Endothelial cell of umbilical vein (primary cell): Measurements from ENCODE around the gene LHFPL6. TPM values are rescaled to one million over a fixed set of nuclear protein-coding genes. Genes with fewer than 3 reads are reported as not detected.

Source experiments
- BruUV-seq: library from RNA; stranded (reverse); fragments of 400-500 nt; replicated peaks from 2 replicates; lab custom pipeline; 2021; lab: Mats Ljungman, UMichigan
- CTCF ChIA-PET: fragments of 300-600, 350-600 bp; sonication (Branson Sonifier 250); formaldehyde crosslinking; loops from one replicate; lab custom pipeline; 2021; ENCODE audit warnings: antibody characterized with exemption, inconsistent platforms; lab: Charles Lee
- POLR2A ChIA-PET: fragments of 300-600, 350-600 bp; sonication (Branson Sonifier 250); formaldehyde crosslinking; loops from one replicate; lab custom pipeline; 2021; ENCODE audit warnings: antibody characterized with exemption, inconsistent platforms; lab: Charles Lee
- DNase-seq: peaks from one replicate; pipeline ENCODE4 v3.0.0-alpha.2; 2011; ENCODE audit warnings: low read depth, low spot score
- FAIRE-seq: peaks from 2 replicates; lab custom pipeline; 2011; peaks lifted over from hg19 to GRCh38; lab: Jason Lieb, UNC
- H2AFZ ChIP-seq: 2 replicates; pipeline ENCODE4 v1.6.0; 2012; ENCODE audit warnings: low read depth, low read length, control low read depth, inconsistent platforms
- H3K27ac ChIP-seq: 2 replicates; pipeline ENCODE4 v1.5.1; 2011; ENCODE audit warnings: low read depth, mild to moderate bottlenecking, control low read depth, low read length, moderate library complexity; ENCODE audit not compliant: insufficient read depth
- H3K27me3 ChIP-seq, 2 experiments: 2 replicates each; pipeline versions ENCODE4 v1.6.0 to v1.6.1; 2011; ENCODE audit warnings: low read length in 2 of 2, mixed read lengths in 1 of 2; ENCODE audit not compliant: control insufficient read depth in 2 of 2, insufficient read depth in 2 of 2
- H3K36me3 ChIP-seq, 2 experiments: 2 replicates in 1 of 2; 3 replicates in 1 of 2; pipeline ENCODE4 v1.5.1; 2011; ENCODE audit warnings: low read length in 2 of 2, mild to moderate bottlenecking in 1 of 2, moderate library complexity in 1 of 2; ENCODE audit not compliant: control insufficient read depth in 2 of 2, insufficient read depth in 2 of 2; ENCODE audit errors: extremely low read depth in 1 of 2
- H3K4me1 ChIP-seq: 3 replicates; pipeline ENCODE4 v1.5.1; 2011; ENCODE audit warnings: mild to moderate bottlenecking, low read length; ENCODE audit not compliant: control insufficient read depth, insufficient read depth; ENCODE audit errors: extremely low read depth
- H3K4me2 ChIP-seq: 2 replicates; pipeline ENCODE4 v1.6.1; 2011; ENCODE audit warnings: low read length, control low read depth, mixed read lengths; ENCODE audit not compliant: insufficient read depth
- H3K4me3 ChIP-seq, 3 experiments: fragments of 200-600 bp in 1 of 3; sonication (generic), shearing (Covaris generic) in 1 of 3; replicated peaks in 1 of 3; 2 replicates each; pipeline ENCODE4 v1.5.1; 2011 to 2016; ENCODE audit warnings: control low read depth in 3 of 3, low read length in 3 of 3, mild to moderate bottlenecking in 2 of 3, inconsistent platforms in 1 of 3, low read depth in 1 of 3, moderate library complexity in 1 of 3; ENCODE audit not compliant: insufficient read depth in 1 of 3
- H3K79me2 ChIP-seq: 2 replicates; pipeline ENCODE4 v1.6.0; 2012; ENCODE audit warnings: low read length, inconsistent platforms; ENCODE audit not compliant: control insufficient read depth, insufficient read depth
- H3K9ac ChIP-seq: replicated peaks from 2 replicates; pipeline ENCODE3; 2011; ENCODE audit warnings: low read length, control low read depth; ENCODE audit not compliant: insufficient read depth; ENCODE audit errors: extremely low read depth
- H3K9me1 ChIP-seq: replicated peaks from 3 replicates; pipeline ENCODE4 v1.6.0; 2011; ENCODE audit warnings: mild to moderate bottlenecking, low read length; ENCODE audit not compliant: control insufficient read depth, insufficient read depth; ENCODE audit errors: extremely low read depth
- H3K9me3 ChIP-seq: replicated peaks from 2 replicates; pipeline ENCODE4 v1.5.1; 2012; ENCODE audit warnings: low read length, inconsistent platforms; ENCODE audit not compliant: control insufficient read depth, insufficient read depth
- H4K20me1 ChIP-seq: replicated peaks from 2 replicates; pipeline ENCODE3; 2011; ENCODE audit warnings: mild to moderate bottlenecking, low read length; ENCODE audit not compliant: control insufficient read depth, insufficient read depth; ENCODE audit errors: extremely low read depth
- EZH2 ChIP-seq: IDR thresholded peaks from 2 replicates; pipeline ENCODE4 v1.6.1; 2012; ENCODE audit warnings: borderline replicate concordance, low read depth, mild to moderate bottlenecking, moderate library complexity, low read length, inconsistent platforms; ENCODE audit not compliant: severe bottlenecking
- FOS ChIP-seq: IDR thresholded peaks from 2 replicates; pipeline ENCODE4 v1.6.1; 2011; ENCODE audit warnings: mild to moderate bottlenecking, low read length, moderate library complexity, borderline replicate concordance; ENCODE audit not compliant: insufficient read depth
- GATA2 ChIP-seq: IDR thresholded peaks from 2 replicates; pipeline ENCODE4 v1.7.0; 2011; ENCODE audit warnings: low read depth, mild to moderate bottlenecking, moderate library complexity, mixed read lengths, low read length; ENCODE audit not compliant: insufficient read length, insufficient read depth
- MYC ChIP-seq: IDR thresholded peaks from one replicate; pipeline ENCODE4 v1.6.1; 2011; ENCODE audit warnings: mild to moderate bottlenecking, low read depth, low read length
- POLR2A ChIP-seq: IDR thresholded peaks from 2 replicates; pipeline ENCODE4 v1.6.1; 2012; ENCODE audit warnings: low read depth, mild to moderate bottlenecking, control low read depth, low read length
- POLR2AphosphoS5 ChIP-seq: IDR thresholded peaks from 2 replicates; pipeline ENCODE4 v1.6.1; 2012; ENCODE audit warnings: low read depth, mild to moderate bottlenecking, control low read depth, low read length, moderate library complexity; ENCODE audit not compliant: insufficient read depth
- dilution Hi-C: fragments of 300-500 bp; cut with MboI; formaldehyde crosslinking; loops from one replicate; pipeline ENCODE4 v1.15.0; 2019; ENCODE audit warnings: low sequenced_read_pairs; ENCODE audit not compliant: extremely low pct_ligation_motif_present
- intact Hi-C: fragments of 100-400 bp; cut with micrococcal nuclease; formaldehyde crosslinking; loops from one replicate; pipeline ENCODE4 v1.10.0; 2022
- polyA plus RNA-seq, 4 experiments: library from polyadenylated mRNA; depleted of rRNA in 3 of 4; stranded (reverse) in 3 of 4; unstranded in 1 of 4; fragments of >200 nt; gene quantifications; 2 replicates each; pipeline versions ENCODE4 v1.2.1 to v1.2.3, GENCODE V29; 2011 to 2012; ENCODE audit warnings: missing spikeins in 1 of 4
- total RNA-seq: library from RNA; stranded (reverse); gene quantifications from 2 replicates; pipeline ENCODE4 v1.2.3, GENCODE V29; 2021
- TF ChIP-seq, protein P1 (sequence below), 2 donors: IDR thresholded peaks; 1 replicate in 1 of 2; 2 replicates in 1 of 2; pipeline ENCODE4 v1.5.1; 2011; ENCODE audit warnings: low read length in 2 of 2, mild to moderate bottlenecking in 2 of 2, moderate library complexity in 2 of 2, control low read depth in 1 of 2, inconsistent platforms in 1 of 2, low read depth in 1 of 2; ENCODE audit not compliant: insufficient read depth in 1 of 2; ENCODE audit errors: extremely low read depth in 1 of 2
- TF ChIP-seq, protein P2 (sequence below): IDR thresholded peaks from 2 replicates; pipeline ENCODE4 v1.6.1; 2011; ENCODE audit not compliant: insufficient read depth, insufficient read length

Gene LHFPL6
- total and polyA plus RNA-seq, 2 donors (not counting 3 experiments of a cell fraction or from before 2014, with no cell fraction given), result 17.5 to 19.4 TPM

DNA sequence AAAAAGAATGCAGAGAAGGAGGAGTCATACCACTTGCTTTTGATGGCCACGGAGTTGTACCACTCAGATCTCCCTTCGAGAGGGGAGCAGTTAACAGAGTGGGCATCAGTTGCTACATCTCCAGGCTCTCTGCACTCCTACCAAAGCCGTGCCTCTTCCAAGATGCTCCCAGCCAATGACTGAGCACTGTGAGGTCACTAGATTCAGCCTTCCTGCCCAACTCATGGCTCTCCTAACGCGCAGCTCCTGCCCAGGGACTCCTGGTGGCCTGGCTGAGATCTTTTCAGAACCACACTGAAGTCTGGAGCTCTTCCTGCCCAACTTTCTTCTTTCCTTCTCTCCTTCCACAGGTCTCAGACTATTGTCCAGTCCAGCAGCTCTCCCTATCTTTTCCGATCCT, 66.7 kb downstream of the LHFPL6 start:
- Histone ChIP-seq H3K27ac (no peak overlapping the region), H3K9me3 (no peaks in the 10 kb centered on the region), H3K36me3 (no peaks in the 10 kb centered on the region), H2AFZ (no peak overlapping the region), H3K4me3 (no peak overlapping the region), H3K4me1 (no peaks in the 10 kb centered on the region), H3K79me2 (no peaks in the 10 kb centered on the region), H3K9ac (no peak overlapping the region), H3K27me3 (no peaks in the 10 kb centered on the region), H4K20me1 (no peaks in the 10 kb centered on the region), H3K9me1 (no peaks in the 10 kb centered on the region), H3K4me2 (no peak overlapping the region)
- intact Hi-C loops (no loop called here), dilution Hi-C loops (no loop called here)
- FAIRE-seq (no peak), DNase-seq (no peak)
- no TSS peak for BruUV-seq
- ChIA-PET POLR2A (interaction anchor here (1.5 kb wide), 1 partner anchor 8 kb away, joined by 3 read pairs; no protein-coding TSS in a partner anchor), CTCF (interaction anchor here (1.3 to 1.8 kb wide), 4 partner anchors 8 to 80 kb away, joined by 3 to 7 read pairs (median 4); no protein-coding TSS in a partner anchor)
- TF ChIP-seq, protein P1, sequence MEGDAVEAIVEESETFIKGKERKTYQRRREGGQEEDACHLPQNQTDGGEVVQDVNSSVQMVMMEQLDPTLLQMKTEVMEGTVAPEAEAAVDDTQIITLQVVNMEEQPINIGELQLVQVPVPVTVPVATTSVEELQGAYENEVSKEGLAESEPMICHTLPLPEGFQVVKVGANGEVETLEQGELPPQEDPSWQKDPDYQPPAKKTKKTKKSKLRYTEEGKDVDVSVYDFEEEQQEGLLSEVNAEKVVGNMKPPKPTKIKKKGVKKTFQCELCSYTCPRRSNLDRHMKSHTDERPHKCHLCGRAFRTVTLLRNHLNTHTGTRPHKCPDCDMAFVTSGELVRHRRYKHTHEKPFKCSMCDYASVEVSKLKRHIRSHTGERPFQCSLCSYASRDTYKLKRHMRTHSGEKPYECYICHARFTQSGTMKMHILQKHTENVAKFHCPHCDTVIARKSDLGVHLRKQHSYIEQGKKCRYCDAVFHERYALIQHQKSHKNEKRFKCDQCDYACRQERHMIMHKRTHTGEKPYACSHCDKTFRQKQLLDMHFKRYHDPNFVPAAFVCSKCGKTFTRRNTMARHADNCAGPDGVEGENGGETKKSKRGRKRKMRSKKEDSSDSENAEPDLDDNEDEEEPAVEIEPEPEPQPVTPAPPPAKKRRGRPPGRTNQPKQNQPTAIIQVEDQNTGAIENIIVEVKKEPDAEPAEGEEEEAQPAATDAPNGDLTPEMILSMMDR (IDR thresholded peaks at IDR 0.05; ENCODE audit: extremely low read depth in 1 of 2, insufficient read depth in 1 of 2, low read depth in 1 of 2, low read length in 2 of 2), result no peak
- TF ChIP-seq EZH2 (no peak), FOS (no peak), POLR2A (no peak), POLR2AphosphoS5 (no peak), MYC (no peak), GATA2 (no peak)
- TF ChIP-seq, protein P2, sequence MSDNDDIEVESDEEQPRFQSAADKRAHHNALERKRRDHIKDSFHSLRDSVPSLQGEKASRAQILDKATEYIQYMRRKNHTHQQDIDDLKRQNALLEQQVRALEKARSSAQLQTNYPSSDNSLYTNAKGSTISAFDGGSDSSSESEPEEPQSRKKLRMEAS, result no peak
